Inferior parietal cortex (tissue), 1 donor: Measurements from ENCODE around the gene TMEM170B.

ENCODE experiments used
- DNase-seq: peaks from one replicate; pipeline ENCODE4 v3.0.0-alpha.2; 2016; ENCODE audit errors: extremely low spot score

The TMEM170B gene

DNA sequence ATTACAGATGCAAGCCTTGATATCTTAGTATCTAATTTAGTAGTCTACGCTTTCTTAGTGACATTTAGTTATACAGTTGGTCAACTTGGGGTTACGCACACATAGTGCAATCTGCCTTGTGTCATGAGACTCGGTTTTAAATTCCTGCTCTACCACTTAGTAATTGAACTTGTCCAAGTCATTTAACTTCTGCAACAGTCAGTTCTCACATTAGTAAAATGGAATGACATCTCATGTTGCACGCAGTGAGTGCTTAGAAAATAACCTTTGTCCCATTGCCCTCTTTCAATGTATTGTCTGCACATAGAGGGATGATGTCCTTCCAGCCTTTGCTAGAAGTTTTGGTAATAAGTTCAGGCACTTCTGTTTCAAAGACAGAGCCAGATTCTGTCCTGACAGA lies 48.6 kb downstream of the TMEM170B start:
- DNase-seq = no peak

DNA sequence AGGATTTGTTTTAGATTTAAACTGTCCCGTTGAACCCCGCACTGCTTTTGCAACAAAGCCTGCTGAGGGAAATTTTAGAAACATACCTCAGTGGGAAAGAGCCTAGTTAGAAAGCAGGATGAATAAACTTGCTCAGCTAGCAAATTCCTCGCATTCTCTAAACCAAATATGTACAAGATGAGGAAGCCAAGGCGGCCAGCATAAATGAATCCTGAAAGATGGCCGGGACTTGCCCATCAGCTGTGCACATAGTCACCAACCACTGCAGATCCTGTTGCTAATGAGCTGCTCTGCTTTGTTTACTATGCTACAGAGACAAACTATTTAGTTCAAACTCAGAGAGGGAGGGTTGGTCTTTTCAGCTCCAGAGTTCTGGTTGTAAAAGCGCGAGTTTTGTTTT lies 49.0 kb downstream of the TMEM170B start:
- DNase-seq = no peak

DNA sequence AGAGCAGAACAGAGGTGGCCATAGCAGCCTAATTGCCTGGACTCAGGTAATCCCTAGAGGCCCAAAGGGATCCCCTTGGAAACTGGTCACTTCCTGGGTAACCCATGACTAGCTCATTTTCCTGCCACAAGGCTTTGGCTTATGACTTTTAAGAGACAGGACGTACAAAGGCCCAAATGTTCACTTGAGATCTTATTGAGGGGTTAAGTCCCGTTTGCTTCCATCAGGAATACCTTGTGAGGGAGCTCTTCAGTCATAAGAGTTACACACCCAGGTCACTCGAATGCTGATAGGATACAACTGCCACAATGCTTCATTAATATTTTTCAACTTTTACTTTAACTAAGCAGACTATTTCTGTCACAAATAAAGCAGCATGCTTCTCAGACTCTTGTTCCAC lies 51.7 kb downstream of the TMEM170B start:
- DNase-seq = no peak

DNA sequence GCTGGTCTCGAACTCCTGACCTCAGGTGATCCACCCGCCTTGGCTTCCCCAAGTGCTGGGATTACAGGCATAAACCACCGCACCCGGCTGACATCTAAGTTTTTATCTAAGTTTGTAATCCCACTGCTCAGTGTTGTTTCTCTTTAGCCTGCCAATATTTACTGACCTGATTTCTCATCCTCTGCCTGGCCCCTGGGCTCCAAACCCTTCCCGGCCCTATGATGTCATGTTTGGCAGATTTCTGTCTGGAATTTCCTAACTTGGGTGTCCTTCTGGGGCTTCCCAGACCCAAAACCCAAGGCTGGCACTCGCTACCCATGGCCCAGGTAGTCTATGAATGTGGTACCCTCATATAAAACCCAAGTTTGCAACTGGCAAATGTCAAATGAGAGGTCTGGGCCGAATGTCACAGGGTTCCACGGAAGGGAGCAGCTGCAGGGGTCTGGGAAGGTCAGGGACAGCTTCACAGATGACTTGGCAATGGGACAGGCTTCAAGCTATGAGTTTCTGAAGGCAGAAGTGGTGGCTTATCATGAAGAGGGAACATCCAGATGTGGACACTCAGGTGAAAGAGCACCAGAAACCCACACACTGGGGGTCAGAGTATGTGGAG lies 54.9 kb downstream of the TMEM170B start:
- no peak for DNase-seq

DNA sequence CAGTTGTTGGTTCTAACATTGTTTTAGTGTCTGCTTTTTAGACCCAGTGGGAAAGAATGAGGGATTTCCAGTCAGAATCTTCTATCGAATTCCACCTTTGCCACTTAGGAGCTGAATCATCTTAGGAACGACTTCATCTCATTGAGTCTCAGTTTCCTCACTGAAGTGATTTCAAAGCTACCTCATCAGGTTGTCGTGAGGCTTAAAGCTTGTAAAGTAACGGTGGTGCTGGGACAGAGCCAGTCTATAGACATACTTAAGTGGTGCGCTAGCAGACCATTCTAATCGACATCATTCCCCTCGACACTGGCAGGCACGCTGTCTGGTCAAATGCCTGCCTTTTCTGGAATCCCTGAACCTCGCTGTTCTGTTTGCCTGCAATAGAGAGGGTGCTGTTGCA lies 55.5 kb downstream of the TMEM170B start:
- DNase-seq = no peak

DNA sequence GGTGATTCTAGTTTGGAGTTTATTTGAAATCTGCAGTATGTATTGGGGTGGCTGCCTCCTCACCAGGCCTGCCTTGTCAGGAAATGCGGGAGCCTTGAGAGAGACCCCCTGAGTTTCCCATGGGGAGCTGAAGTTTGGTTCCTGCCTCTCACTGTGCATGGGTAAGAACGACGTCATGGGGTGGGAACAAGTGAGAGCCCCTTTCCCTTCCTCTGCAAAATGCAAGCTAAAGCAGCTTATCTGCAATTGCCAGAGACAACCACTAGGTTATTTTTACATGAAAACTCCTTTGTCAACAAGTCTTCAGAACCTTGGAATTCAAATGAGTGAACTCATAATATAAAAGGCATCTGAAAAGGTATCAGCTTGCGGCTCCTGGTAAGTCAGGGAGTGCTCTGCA lies 58.4 kb downstream of the TMEM170B start:
- DNase-seq = no peak

DNA sequence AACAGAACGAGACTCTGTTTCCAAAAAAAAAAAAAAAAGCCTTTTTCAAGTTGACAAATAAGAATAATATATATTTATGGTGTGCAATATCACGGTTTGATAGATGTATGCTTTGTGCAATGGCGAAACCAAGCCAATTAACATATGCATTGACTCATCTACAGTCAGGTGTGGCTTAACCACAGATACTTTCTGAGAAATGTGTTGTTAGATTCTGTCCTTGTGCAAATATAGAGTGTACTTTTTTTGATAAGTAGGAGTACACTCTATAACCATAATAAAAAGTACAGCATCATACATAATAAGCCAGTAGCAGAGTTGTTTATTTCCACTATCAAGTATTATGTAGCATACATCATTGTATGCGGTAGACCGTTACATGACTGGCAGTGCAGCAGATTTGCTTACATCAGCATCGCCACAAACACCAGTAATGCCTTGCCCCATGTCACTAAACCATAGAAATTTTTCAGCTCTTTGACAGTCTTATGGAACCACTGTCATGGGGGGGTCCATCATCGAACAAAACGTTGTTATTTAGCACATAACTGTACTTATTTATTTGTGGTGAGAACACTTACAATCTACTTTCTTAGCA lies 59.2 kb downstream of the TMEM170B start:
- no peak for DNase-seq

DNA sequence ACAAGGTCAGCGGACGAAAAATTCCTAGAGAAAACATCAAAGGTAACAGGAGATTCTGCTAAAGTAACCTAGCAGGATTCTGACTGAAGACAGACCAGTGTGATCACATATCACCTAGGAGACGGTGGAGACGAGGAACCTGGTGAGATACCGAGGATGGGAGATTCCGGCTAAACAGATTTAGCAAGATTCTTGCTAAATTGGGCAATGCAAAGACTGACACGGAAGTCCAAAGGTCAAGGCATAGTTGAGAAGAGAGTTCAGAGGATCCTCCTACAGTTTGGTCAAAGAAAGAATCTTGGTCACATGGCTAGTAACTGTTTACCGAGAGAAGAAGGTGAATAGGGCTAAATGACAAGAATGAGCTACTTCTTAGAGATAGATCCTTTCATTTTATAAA lies 61.1 kb downstream of the TMEM170B start:
- DNase-seq = no peak

DNA sequence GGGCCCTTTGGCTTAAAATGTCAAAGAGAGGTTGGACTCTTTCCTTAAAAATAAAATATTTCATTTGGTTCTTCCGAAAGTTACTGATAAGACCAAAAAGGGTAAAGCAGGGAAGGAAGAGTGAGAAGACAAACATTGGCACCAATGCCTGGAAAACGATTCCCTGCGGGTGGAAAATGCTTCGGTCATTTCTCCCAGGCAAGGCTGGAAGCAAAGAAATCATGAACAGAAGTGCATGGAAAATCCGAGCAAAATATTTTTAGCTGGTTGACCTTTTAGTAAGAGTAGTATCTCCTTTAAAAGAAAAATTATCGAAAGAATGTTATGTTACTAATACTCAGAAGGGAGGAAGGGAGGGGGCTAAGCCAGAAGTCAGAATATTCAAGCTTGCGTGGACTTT lies 62.7 kb downstream of the TMEM170B start:
- no peak for DNase-seq

DNA sequence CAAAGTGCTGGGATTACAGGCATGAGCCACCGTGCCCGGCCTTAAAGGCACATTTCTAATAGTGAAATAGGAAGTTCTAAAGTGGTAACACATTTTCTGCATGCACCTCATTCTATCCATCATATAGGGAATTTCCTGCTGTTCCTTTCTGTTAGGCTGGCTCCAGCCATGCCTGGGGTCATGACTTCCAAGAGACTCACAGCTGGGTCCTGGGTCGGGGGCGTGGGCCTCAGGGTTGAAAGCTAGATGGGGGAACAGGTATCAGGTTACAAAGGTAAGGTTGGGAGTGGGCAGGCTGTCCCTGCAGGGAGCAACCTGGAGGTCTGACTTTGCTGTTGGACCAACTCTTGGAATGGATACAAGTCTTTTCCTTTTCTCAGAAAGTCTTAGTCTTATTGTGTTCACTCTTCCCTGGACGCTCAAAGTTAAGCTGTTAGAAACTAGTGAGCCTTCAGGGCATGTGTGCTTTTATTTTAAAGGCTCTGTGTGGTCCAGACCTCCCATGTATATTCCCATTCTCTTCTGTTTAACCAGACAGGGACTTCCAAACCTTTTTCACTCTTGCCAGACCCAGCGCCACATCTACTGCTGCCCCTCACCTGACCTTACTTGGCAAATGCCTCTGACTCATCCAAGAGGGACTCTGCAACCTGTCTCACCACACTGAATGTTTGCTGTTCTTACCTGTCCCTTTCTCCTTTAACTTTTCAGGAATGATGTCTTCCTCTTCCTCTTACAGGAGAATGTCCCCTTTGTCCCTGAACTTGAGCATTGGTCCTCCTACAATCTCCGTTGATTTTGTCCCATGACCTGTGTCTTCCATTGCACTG lies 64.4 kb downstream of the TMEM170B start:
- no peak for DNase-seq

DNA sequence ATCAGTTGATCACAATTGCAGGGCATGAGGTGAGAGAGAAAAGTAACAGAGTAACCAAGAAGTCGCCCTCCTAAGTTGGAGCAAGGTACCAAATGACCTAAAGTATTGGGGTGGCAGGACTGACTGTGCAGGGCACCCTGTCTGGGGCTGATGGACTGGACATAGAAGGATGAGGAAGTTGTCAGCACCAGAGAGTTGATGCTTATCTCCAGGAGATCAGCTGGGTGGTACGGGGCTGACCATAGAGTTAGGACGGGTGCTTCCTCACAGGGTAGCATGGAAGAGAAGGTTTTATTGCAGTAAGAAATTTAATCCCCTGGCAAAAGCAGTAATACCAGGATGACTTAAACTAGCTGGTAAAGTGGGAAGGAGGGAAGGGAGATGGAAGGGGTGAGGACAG lies 66.7 kb downstream of the TMEM170B start:
- no peak for DNase-seq

DNA sequence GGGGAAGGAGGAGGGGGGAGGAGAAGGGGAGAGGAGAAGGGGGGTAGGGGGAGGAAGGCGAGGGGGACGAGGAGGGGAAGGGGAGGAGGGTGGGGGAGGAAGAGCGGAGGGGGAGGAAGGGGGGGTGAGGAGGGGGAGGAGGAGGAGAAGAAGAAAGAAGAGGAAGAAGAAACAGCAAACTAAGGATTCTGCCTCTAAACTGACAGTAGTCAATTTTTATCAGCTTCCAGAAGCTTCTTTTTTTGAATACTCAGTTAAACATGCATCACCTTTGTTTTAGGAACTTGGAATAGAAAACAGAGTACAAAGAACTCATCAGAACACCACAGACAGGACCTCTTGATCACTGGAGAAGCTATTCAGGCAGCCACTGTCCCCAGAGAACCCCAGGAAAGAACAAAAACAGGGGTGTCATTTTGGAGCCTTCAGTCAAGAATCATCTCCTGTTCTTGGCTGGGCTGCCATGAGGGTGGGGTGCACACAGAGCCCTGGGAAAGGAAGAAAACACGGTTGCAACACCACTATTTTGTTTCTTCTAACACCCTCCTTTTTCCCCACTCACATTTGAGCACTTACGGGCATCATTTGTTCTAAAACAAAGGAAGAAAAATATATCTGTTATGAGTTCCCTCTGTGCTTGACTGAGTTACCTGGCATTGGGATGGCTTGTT lies 67.4 kb downstream of the TMEM170B start:
- DNase-seq = no peak

DNA sequence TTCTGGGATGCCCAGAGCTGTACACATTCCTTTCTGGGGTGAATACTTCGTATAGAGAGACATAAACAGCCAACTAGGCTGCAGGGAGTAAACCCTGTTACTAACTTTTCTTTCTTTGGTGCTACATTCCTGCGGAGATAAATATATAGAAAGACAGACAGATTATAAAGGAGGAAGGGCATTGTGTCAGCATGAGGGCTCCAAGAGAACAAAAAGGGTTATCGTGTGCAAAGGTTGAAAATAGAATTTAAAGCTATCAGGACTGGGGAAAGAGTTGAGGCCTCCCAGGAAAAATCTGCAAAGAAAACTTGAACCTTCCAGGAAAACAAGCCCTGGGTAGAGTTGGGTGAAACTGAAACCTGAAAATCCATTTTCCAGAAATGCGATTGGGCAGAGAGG lies 68.0 kb downstream of the TMEM170B start:
- no peak for DNase-seq

DNA sequence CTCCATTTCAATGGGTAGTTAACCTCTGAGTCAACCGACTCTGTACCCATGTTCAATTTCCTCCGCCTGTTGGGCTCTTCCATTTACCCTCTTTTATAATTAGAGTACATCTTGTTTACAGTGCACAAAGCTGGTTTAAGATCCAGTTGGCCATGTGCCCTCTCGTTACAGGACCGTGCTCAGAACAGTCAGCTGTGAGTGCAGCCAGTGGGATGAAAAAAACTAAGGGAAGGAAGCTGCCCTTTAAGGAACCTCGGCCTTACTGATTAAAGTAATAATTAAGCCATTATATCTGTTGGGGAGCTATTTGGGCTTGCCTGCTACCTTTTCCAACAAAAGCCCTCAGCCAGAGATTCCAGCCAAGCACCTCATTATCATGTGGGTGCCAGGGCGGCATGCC lies 68.8 kb downstream of the TMEM170B start:
- no peak for DNase-seq

DNA sequence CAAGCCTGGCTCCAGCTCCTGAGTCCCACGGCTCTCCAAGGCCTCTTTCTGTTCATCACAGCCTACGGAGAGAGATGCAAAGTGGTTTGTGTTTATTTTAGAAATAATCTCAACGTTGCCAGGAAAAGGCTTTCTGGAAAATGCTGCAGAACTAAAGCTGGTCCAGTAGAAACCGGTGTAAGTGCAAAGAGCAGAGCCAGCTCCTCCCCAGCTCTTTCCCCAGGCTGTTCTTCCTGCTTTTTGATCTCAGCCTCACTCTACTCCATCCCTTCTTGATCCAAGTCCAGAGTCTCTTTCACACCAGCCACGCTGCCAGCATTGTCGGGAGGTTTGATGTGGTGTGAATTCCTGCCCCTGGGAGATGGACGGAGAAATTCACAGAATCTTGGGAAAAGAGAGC lies 69.8 kb downstream of the TMEM170B start:
- no peak for DNase-seq

DNA sequence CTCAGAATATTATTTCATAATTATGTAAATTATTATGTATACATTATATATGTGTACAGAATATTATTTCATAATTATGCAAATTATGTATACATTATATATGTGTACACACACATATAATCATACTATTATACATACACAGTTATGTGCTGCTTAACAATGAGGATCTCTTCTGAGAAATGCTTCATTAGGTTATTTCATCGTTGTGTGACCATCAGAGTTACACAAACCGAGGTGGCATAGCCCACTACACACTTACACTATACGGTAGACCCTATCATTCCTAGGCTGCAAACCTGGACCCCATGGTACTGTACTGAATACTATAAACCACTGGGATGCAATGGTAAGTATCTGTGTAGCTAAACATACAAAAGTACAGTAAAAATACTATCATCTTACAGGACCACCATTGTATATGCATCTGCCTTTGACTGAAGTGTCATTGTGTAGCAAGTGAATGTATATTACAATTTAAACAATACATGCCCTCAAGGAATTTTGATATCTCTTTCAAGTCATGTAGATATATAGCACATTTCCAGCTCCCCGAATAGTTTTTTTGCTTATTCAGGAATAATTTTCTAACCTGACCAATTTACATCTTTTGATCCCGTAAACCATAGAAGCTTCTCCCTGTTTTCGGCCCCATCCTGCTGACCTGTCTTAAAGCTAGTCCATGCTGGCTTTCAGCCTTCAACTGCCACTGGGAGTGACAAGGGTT lies 71.2 kb downstream of the TMEM170B start:
- DNase-seq = no peak

DNA sequence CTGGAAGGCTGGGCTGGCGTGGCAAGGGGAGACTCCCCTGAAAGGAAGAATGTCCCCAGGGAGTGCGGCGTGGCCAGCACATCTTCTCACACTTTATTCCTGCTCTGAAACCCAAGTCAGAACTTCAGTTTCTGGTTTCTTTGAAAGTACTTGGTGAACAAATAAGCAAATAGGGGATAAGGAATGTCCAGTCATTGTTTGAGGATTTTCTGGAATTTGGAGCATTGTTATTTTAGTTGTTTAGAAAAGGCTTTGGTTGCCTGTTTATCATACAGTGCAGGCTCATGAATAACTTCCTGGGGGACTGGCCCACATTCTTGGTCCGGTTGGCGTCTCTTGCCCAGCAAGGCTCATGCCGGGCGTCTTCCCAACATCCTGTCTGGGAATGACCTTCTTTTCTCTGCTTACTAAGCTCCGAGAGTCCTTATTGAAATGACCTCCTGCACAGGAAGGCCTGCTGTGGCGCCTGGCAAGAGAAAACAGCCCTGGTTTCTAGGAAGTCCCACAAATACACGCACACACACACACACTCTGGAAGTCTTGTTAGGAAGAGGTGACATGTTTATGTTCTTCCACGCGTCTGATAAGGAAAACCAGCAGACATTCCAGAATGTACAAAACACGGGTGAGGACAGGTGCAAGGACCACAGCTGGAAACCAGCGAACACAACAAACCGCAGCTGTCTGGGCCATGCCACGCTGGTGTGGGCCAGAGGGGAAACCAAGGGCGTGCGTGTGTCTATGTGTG lies 71.9 kb downstream of the TMEM170B start:
- no peak for DNase-seq

DNA sequence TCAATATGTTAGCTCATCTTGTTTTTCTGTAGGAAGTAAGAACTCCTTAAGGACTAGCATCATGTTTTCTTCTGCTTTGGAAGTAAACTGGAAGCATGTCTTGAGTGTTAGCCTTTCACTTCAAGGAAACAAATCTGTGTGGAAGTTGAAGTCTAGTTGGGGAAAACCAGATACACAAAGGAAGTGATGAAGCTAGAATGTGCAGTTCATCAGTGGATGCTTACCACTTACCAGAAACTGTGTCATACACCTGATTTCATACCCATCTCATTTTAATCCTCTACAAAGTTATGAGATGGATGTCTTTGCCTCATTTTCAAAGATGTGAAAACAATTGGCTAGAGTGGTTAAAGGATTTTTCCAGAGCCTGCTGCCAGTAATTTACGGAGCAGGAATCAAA lies 75.8 kb downstream of the TMEM170B start:
- DNase-seq = no peak

DNA sequence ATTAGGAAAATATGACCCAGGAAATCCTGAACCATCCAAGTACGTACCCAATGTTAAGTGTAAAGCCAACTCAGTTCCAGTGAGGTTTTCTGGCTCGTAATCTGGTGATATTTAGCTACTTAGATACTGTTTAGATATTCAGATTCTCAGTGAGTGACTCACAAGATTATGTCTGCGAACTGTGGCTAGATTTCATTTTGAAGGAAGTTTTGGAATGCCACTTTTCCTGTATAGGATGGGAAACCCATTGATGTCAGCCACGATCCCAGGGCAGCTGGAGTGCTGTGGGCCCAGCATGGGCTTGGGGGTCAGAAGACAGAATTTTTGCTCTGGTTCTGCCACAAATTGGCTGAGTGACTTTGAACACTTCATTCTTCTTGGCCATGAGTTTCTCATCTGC lies 76.3 kb downstream of the TMEM170B start:
- no peak for DNase-seq

DNA sequence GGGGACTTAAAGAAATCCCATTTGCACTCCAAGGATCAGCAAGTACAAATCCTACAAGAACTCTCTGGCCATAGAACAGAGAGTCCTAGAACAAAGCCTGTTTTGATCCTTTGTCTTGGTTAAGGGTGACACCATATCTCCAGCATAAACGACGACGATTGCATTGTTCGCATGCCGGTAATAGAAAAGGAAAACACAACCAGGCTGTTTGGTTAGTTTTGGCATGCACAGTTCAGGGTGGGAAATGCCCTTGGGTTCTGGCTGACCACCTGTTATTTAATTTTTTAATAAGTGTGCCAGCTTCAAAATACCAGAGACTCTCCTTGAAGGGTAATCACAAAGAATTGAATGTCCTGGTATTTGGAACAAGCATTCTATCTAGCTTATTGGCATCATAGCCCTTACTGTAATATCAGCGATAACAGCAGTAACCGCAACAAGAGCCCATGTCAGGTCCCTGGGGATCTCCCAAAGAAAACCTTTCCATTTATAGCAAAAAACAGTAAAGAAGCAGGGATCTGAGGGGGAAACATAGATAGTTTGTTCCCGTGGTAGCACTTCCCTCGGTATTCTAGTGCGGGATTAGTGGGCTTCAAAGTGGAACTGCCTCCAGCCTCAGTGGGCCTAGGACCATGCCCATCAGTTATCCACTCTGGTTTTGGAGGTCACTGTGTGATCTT lies 77.1 kb downstream of the TMEM170B start:
- DNase-seq = no peak

DNA sequence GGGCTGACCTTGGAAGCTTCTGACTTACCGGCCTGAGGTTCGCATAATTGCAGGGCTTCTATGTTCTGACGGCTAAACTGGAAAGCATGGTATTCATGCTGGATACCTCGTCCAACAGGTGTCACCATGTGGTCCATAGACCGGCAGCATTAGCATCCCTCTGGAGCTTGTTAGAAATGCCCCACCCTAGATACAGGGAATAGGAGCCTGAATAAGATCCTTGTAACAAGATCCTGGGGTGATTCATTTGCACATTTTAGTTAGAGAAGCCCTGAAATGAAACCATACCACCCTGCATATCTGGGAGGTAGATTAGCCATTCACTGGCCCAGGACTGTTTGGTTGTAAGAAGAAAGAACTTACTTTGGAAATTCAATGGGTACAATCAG lies 77.7 kb downstream of the TMEM170B start:
- no peak for DNase-seq
